GM19452 (cell line): ENCODE measurements around the gene LRRC38.

Experiments used
- ATAC-seq: cut with Tn5 transposase; IDR thresholded peaks from one replicate; pipeline ENCODE4 v1.9.1; 2021; ENCODE audit not compliant: unreplicated experiment

LRRC38 gene

DNA sequence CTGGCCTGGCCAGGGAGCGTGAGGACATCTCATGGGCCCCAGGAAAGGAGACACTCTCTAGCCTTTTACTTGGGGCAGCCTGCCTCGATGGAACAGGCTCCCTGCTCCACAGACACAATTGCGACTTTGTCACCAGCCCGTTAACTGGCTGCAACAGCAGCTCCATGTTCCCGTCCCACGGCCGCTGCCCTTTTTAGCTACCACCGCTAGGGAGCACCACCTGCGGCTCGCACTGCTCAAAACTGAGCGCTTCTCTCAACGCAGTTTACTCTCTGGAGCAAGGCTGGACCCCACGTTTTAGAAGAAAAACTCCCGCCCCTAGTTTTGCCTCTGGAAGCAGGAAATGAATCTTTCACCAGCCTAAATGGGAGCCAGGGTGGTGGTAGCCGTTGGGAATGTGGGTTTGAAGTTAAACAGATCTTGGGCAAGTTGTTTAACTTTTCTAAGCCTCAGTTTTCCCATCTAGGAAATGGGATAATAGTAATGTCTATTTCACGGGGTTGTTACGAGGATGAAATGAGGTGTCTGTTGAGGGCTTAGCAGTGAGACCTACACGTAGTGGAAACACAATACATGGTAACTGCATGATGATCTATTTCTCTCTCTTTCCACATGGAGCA, 3.5 kb upstream of the LRRC38 start:
- ATAC-seq: no peak

- no peak for ATAC-seq
Measured at GRCh38 chr1:13516606-13517005, 2.8 kb upstream of the LRRC38 start.

DNA sequence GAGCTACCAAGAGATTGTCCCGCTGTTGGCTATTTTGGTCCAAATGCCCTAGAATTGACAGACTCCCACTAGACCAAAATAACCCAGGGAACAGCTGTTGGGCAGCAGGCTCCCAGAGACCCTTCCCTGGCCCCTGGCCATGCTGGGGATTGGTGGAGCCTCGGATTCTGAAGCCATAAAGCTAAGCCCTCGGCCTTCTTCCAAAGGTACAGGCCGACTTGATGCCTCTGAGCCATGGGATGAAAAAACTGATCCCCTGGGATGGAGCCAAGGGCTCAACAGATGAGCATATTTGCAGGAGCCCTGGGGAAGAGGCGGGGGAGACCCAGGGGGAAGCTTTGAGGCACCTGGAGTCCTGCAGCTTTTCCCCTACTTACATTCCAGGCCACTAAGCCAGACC, 1.0 kb upstream of the LRRC38 start:
- ATAC-seq: no peak

DNA sequence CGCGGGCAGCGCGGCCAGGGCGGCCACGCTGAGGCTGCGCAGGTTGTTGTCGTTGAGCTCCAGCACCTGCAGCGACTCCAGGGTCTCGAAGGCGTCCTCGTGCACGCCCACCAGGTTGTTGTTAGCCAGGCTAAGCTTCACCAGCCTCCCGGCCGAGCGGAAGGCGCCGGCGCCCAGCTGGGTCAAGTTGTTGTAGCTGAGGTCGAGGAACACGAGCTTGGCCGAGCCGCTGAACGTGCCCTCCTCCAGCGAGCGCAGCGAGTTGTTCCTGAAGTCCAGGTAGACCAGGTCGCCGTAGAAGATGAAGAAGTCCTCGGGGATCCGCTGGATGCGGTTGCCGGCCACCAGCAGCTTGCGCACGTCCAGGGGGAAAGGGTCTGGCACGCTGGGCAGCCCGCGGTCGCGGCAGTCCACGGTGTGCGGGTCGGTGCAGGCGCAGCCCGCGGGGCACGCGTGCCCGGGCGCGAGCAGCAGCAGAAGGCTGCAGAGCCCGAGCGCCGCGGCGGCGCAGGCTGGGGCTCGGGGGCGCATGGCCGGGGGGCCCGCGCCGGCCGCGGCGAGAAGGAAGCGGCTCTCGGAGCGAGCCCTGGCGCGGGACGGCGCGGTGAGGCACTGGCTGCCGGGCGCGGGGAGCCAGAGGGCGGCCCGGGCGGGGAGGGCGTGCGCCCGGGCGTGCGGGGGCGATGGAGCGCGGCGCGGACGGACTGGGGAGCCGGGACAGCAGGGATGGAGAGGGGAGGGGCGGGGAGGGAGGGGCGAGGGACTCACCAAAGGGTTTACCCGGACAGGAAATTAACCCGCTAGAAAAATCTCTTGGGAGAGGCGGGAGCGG, 524 bp downstream of the LRRC38 start:
- no peak for ATAC-seq

- no peak for ATAC-seq
Measured at GRCh38 chr1:13512472-13512871, 1.3 kb downstream of the LRRC38 start.

DNA sequence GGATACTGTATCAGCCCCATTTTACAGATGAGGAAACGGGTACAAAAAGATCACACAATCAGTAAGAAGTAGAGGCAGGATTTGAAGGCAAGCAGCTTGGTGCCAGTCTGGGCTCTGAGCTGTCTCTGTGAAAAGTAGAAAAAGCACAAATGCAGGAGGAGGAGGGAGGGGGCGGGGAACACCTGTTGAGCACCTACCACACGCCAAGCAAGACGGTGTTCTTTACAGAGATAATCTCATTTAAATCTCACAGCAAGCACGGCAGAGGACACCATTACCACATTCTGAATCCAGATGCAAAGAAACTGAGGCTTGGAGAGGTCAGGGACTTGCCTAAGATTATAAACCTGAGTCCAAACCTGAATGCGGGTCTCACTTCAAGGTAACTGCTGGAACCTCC, 3.3 kb downstream of the LRRC38 start:
- ATAC-seq: no peak

DNA sequence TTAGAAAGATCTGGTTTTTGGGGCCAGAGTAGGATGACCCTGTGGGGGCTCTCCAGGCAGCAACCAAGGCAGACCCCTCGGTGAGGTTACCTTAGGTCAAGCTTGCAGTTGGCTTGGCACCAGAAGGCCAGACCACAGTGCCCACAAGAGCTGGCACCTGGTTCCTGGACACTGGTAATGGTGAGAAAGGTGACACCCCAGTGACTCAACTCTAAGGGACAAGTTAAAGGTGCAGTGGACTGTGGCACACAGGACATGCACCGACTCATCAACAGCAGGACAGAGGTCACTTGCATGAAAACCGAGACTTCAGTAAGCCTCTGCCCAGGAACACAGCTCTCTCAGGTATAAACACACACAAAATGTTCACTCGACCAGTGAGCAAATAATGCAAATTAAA, 6.7 kb downstream of the LRRC38 start:
- ATAC-seq: no peak

DNA sequence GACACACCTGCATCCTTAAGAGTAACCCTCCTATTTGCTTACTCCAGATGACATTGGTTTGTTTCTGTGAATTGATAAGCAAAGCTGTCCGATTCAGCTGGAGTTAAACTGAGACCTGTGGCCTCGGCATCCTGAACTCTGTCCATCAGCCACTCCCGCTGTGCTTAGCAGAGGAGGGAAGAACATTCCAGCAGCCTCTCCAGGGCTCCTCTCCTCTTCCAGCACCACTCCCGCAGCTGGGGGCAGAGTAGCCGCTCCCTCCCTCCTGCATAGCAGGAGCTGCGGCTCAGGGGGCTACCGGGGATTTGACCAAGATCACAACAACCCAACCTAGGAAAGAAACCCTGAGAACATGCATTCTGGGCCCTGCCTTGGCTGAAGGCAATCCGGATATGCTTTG, 8.8 kb downstream of the LRRC38 start:
- no peak for ATAC-seq

DNA sequence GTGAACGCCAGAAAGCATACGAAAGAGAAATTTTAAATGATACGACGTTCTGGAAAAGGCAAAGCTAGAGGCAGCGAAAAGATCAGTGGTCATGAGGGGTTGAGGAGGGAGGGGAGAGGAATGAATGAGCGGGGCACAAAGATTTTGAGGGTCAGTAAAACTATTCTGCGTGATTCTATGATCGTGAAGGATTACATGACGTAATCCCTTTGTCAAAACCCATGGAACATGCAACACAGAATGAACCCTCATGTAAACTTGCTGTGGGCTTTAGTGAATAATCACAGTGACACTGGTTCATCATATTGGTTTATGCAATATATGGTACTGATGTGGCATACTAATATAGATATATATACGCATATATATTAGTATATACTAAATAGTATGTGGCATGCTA, 13.0 kb downstream of the LRRC38 start:
- no peak for ATAC-seq

- ATAC-seq: no peak
Measured at GRCh38 chr1:13499422-13499821, 14.4 kb downstream of the LRRC38 start.

GRCh38 chr1:13498553-13498952, 15.2 kb downstream of the LRRC38 start:
- ATAC-seq: no peak

DNA sequence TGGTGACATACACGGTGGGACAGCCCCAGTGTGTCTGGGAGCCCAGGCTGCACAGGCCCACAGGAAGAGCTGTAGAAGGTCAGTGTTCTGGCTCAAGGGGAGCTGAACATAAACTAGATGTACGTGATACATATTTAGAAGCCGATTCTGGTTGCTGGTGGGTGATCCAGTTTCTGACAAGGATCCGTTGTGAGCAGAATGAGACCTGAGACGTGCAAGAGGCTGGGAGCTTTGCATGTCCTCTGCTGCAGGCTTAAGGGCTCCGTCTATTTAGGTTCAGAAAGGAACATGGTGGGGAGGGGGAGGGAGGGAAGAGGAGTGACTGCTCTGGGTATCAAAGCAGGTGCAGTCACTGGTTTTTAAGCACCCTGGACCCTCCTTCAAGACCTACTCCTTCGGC, 18.6 kb downstream of the LRRC38 start:
- ATAC-seq: no peak

DNA sequence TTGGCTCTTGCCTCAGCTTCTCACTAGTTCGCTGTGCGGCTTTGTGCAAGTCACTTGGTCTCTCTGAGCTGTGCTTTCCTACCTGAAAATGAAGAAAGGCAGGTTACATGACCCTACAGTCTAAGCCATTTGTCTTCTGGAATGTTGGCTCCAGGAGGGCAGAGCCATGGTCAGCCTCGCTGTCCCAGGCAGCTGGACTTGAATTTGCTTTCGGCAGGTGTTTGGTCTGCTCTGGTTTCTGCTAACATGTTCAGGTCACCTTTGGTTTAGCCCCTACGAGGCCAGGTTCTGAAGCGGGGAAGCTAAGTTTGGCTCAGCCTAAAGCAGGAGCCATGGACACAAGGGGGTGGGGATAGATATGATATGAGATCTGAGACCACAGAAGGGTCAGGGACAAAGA, 19.1 kb downstream of the LRRC38 start:
- ATAC-seq: no peak

DNA sequence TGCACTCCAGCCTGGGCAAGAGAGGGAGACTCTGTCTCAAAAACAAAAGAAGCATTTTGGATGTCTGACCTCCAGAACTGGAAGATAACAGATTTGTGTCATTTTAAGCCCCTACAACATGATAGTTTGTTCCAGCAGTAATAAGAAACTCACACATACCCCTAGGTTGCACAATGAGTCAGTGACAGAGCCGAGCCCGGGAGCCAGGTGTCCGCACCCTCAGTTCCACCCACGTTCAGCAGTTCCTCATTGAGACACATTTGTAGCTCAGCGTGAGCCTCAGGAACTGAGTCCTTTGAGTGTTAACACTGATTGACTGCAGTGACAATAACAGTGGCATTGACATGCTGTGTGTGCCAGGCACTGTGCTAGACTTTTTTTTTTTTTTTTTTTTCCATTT, 19.8 kb downstream of the LRRC38 start:
- no peak for ATAC-seq

GRCh38 chr1:13492711-13493110, 21.1 kb downstream of the LRRC38 start:
- no peak for ATAC-seq

DNA sequence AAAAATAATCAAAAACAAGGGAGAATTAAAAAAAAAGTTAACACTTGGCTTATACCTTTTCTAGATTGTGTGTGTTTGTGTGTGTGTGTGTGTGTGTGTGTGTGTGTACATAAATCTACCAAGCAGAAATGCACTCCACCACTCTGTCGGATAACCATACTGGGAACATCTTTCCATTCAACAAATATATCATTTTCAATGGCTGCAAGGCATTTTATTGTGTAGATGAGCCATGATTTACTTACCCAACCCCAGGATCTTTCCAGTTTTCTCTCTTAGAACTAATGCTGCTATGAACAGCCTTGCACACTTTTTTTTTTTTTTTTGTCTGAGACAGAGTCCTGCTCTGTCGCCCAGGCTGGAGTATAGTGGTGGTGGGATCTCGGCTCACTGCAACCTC, 25.8 kb downstream of the LRRC38 start:
- ATAC-seq: no peak

GRCh38 chr1:13487143-13487868, 26.5 kb downstream of the LRRC38 start:
- no peak for ATAC-seq

GRCh38 chr1:13483946-13484345, 29.9 kb downstream of the LRRC38 start:
- ATAC-seq: no peak

DNA sequence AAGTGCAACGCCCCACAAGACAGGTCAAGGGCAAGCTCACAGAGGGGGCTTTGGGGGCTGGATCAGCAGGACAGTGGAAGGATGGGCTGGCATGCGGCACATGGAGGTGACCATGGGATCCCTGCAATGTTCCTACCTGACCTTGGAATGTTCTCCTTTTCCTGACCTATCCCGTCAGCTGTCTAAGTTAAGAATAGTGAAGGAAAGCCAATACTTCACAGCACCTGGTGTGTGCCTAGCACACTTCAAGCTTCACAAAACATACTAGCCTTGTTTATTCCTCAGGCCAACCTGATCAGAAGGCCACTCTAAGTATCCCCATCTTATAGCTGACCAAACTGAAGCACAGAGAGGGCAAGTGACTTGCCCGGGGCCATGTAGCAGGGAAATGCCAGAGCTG, 31.2 kb downstream of the LRRC38 start:
- no peak for ATAC-seq

GRCh38 chr1:13479171-13479856, 34.5 kb downstream of the LRRC38 start:
- ATAC-seq: no peak

DNA sequence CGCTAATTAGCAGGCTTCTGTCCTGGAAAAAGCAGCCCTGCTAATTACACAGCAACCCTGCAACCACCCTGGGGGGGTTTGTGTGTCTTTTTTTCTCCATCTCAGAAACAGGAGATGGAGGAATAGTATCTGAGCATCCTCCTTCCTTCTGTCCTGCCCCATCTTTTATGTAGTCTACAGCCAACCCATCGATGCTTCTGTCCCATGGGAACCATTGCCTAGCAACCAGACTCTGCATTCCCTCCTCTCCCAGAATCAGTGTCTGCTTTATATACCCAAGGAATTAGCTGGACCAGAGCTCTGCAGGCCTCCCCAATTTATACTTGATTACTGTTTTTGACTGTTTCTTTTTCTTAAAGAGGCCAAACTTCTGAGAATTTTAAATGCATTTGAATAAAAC, 35.1 kb downstream of the LRRC38 start:
- no peak for ATAC-seq

- no peak for ATAC-seq
Measured at GRCh38 chr1:13469343-13469742, 44.5 kb downstream of the LRRC38 start.
